NCI-H1048 (cell line): ENCODE measurements around the gene TYW1.
"Not testable (repeated sequence)": the region's sequence is repeated elsewhere in the genome, so short reads cannot be mapped to it uniquely, and the experiment has no call there.

Experiments used
- DNase-seq: peaks from one replicate; lab custom pipeline; 2025; lab: John Stamatoyannopoulos, UW

Gene TYW1, protein sequence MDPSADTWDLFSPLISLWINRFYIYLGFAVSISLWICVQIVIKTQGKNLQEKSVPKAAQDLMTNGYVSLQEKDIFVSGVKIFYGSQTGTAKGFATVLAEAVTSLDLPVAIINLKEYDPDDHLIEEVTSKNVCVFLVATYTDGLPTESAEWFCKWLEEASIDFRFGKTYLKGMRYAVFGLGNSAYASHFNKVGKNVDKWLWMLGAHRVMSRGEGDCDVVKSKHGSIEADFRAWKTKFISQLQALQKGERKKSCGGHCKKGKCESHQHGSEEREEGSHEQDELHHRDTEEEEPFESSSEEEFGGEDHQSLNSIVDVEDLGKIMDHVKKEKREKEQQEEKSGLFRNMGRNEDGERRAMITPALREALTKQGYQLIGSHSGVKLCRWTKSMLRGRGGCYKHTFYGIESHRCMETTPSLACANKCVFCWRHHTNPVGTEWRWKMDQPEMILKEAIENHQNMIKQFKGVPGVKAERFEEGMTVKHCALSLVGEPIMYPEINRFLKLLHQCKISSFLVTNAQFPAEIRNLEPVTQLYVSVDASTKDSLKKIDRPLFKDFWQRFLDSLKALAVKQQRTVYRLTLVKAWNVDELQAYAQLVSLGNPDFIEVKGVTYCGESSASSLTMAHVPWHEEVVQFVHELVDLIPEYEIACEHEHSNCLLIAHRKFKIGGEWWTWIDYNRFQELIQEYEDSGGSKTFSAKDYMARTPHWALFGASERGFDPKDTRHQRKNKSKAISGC

DNA sequence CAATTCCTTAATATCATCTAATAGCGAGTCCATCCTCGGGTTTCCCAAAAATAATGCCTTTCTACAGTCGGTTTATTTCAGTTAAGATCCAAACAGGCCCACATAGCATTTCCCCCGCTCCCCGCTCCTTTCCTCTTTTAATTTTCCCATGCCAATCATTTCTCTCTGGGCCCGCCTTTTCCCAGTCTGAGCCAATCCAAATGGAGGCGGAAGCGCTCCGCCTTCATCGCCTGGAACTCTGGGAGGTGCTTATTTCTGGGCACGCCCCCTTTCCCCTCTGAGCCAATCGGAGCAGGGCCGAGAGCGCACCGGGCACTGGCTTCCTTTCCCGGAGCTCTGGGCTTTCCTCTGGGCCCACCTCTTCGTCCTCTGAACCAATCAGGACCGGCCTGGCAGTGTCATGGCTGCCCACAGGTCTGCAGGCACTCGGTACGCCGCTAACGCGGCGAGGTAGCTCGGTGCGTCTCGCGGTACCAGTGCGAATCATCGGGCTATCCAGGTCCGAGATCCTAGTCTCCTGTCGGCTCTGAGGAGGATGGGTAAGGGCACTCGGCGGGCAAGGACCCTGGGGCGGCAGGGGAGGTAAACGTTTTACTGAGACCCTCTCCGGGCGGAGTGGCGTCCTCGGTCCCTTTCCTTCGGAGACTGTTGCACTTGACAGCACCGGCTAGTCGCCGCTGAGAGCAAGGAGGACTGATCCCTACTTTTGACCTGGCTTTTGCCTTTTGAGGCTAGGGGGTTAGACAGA, at the start of gene TYW1:
TYW1 (plus strand) TSS at position 390 of the 748 bp plus-strand sequence; CDS start at position 536, 146 bp downstream.
- DNase-seq: peak; percentile 93

GRCh38 chr7:66948480-66949109, 48.0 kb upstream of the TYW1 start:
- no peak for DNase-seq

DNA sequence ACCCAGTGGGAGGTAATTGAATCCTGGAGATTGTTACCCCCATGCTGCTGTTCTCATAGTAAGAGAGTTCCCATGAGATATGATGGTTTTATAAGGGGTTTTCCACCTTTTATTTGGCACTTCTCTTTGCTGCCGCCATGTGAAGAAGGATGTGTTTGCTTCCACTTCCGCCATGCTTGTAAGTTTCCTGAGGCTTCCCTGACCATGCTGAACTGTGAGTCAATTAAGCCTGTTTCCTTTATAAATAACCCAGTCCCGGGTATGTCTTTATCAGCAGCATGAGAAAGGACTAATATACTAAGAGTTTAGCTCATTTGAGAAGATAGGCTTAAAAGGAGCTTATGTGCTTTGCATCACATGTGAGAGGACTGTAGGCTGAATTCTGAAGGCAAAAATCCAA, 46.3 kb upstream of the TYW1 start:
- DNase-seq: no peak

GRCh38 chr7:66950763-66951162, 45.9 kb upstream of the TYW1 start:
- no peak for DNase-seq

DNA sequence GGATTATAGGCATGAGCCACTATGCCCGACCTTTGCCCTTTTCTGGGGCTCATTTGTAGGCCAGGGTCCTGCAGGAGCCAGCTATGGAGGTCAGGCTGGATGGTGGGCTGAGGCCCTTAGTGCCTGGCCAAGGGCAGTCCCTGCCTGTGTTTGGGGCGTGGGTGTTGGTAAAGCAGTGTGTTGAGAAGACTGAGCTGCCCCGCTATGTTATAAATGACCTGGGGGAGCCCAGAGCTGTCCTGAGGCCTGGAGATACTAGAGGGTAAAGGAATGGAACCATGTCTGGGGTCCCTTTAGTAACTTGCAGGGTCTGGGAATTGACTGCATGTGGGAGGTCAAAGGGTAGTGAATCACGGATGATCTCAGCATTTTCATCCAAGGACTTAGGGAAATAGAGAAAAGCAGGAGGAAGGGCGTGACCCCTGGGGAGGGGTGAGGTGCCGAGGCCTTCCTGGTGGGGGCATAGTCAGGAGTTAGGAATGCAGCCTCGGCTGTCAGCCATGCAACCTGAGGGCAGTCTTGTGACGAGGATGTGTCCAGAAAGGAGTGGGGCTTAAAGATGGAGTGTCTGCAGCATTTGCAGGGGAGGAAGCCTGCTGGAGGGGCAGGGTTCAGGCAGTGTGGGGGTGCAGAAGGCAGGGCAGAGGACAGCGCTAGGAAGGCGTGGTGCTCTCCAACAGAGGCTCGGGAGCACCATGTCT, 44.1 kb upstream of the TYW1 start:
- no peak for DNase-seq

DNA sequence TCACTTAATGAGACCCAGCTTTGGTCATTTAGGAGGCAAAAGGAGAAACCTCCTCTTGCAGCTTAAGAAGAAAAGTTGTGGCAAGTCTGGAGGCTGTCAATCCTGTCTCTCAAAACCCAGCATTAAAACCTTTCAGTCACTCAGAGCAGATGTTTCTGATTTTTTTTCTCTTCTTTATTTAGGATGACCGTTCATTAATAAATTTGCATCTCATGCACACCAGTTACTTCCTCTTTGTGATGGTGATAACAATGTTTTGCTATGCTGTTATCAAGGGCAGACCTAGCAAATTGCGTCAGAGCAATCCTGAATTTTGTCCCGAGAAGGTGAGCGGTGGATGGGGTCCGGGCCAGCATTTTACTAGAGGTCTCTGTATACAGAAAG, 43.6 kb upstream of the TYW1 start:
- no peak for DNase-seq

GRCh38 chr7:66957595-66958290, 38.9 kb upstream of the TYW1 start:
- no peak for DNase-seq

- no peak for DNase-seq
Observed at GRCh38 chr7:66958538-66959350, 37.9 kb upstream of the TYW1 start.

GRCh38 chr7:66960192-66960591, 36.4 kb upstream of the TYW1 start:
- no peak for DNase-seq

- DNase-seq: no peak
Observed at GRCh38 chr7:66961096-66961495, 35.5 kb upstream of the TYW1 start.

DNA sequence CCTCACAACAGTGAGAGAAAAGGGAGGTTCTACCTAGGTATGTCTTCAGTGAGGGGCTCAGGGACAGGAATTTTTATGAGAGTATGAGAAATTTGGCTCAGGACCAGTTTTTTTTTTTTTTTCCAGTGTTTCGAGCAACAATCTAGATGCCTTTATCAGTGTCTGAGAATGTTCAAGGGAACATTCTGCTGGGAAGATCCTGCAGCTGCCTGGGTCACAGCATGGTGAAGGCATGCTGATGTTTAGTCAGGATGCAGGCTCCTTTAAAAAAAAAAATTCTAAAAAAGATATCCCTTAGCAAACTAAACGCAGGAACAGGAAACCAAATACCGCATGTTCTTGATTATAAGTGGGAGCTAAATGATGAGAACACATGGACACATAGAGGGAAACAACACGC, 32.2 kb upstream of the TYW1 start:
- no peak for DNase-seq

- no peak for DNase-seq
Observed at GRCh38 chr7:66967029-66967428, 29.6 kb upstream of the TYW1 start.

- not testable (repeated sequence) for DNase-seq
Observed at GRCh38 chr7:66969001-66969400, 27.6 kb upstream of the TYW1 start.

DNA sequence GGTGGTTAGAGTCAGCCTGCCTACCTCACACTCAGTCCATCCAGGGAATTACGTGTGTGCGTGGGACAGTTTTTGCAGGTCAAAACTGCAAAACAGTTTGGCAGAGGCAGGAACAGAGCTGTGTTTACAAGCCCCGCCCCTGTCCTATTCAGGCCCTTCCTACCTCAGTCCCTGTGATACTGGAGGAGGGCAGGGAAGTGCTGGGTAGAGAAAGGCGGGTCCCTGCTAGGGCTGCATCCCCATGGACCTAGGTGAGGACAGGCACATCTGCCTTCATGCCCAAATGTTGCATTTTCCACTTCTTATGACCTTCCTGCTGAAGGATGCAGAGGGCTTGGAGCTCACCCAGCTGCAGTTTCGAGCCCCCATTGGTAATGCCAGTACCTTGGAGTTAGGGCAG, 26.3 kb upstream of the TYW1 start:
- no peak for DNase-seq

- no peak for DNase-seq
Observed at GRCh38 chr7:66974986-66975590, 21.5 kb upstream of the TYW1 start.

GRCh38 chr7:66978312-66978711, 18.3 kb upstream of the TYW1 start:
- not testable (repeated sequence) for DNase-seq

- not testable (repeated sequence) for DNase-seq
Observed at GRCh38 chr7:66979013-66979412, 17.6 kb upstream of the TYW1 start.

DNA sequence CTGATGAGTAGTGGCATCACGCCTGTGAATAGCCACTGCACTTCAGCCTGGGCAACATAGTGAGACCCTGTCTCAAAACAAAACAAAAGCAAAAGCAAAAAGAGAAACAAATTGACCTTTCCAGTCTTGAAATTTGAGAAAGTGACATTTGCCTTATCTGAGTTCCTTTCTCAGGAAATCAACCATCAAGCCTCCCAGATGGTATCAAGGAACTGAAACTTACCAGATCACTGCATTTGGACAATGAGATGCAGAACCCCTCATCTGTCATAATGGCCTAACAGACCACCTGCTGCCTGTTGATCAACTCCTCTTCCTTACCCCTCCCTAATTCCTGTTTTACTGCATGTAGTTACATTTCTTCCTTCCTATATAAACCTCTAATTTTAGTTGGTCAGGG, 16.3 kb upstream of the TYW1 start:
- not testable (repeated sequence) for DNase-seq

GRCh38 chr7:66989552-66989951, 7.1 kb upstream of the TYW1 start:
- DNase-seq: not testable (repeated sequence)

GRCh38 chr7:66994051-66994450, 2.6 kb upstream of the TYW1 start:
- DNase-seq: not testable (repeated sequence)
